ENCODE results near the gene POMP. TPM values are rescaled to one million over a fixed set of nuclear protein-coding genes. Genes with fewer than 3 reads are reported as not detected.
A peak's percentile ranks its signal among the peaks of the same experiment; 100 is the strongest.

POMP gene
- total and polyA plus RNA-seq, 2 experiments from 2014 or later: 16.4 to 208 TPM

DNA sequence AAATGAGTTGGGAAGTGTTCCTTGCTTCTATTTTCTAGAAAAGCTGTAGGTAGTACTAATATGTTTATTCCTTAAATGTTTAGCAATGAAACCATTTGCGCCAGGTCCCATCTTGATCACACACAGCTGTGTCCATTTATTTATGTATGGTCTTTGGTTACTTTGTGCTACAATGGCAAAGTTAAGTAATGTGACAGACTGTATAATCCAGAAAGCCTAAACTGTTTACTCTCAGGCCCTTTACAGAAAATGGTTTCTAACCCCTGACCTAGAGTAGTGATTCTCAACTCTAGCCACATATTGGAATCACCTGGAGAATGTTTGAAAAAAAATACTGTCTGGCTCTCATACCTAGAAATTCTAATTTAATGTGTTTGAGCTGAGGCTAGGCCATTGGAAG is 38.5 kb downstream of the POMP start:
- Histone ChIP-seq H3K27me3 (no peaks in the 10 kb centered on the region), H3K27ac (no peak overlapping the region), H3K4me3 (no peak overlapping the region), H3K36me3 (peaks cover 11% of the 10 kb centered on the region), H3K4me1 (ENCODE audit: low read depth) (no peaks in the 10 kb centered on the region), H3K9me3 (ENCODE audit: low read depth) (no peaks in the 10 kb centered on the region)
- no peak for DNase-seq (ENCODE audit: low read depth in 1 of 2, low spot score in 1 of 2)
- no peak for TF ChIP-seq CTCF (IDR thresholded peaks at IDR 0.05; ENCODE audit: low read depth, low read length)

DNA sequence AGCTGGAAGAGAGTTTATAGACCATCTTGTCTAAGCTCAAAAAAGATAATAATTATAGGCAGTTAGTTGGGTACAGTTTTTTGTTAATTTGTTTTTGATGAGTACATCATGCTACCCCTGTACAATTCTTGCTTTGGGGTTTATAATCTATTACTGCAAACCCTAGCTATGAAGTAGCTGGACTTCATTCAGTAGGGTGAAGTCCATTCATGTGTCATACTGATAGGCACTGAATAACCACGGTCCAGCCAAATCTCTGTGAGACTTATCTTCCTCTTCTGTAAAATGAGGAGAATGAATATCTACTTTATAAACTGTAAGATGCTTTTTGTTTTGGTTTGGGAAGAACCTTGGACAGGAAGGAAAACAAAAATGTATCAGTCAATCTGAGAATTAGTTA is 40.3 kb downstream of the POMP start:
- H3K27ac ChIP-seq: no peak overlapping the region
- no peaks in the 10 kb centered on the region for H3K9me3 ChIP-seq (ENCODE audit: low read depth)
- peaks cover 11% of the 10 kb centered on the region for H3K36me3 ChIP-seq
- H3K27me3 ChIP-seq: no peaks in the 10 kb centered on the region
- H3K4me1 ChIP-seq (ENCODE audit: low read depth): no peaks in the 10 kb centered on the region
- no peak for TF ChIP-seq CTCF (IDR thresholded peaks at IDR 0.05; ENCODE audit: low read depth, low read length)
- no peak for DNase-seq (ENCODE audit: low read depth in 1 of 2, low spot score in 1 of 2)
- H3K4me3 ChIP-seq: no peak overlapping the region

DNA sequence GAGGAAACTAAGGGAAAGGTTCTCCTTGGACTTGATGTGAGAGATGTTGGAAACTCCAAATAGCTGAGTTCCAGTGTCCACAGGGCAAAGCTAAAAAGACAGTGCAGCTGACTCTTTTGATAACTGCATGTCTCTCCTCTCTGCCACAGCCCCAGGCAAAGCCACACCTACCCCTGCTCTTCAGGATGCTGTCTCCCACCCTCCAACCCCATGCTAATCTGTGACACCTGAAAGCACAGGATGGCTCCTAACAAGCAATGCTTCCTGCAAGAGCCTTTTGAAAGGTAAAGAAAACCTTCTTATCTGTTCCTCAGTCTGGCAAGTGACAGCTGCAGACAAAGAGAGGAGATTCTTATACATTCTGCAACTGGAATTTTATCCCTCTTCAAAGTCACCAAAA is 45.4 kb downstream of the POMP start:
- no peaks in the 10 kb centered on the region for H3K9me3 ChIP-seq (ENCODE audit: low read depth)
- H3K4me3 ChIP-seq: no peak overlapping the region
- H3K4me1 ChIP-seq (ENCODE audit: low read depth): no peaks in the 10 kb centered on the region
- no peak for DNase-seq (ENCODE audit: low read depth in 1 of 2, low spot score in 1 of 2)
- peaks cover 11% of the 10 kb centered on the region for H3K36me3 ChIP-seq
- no peaks in the 10 kb centered on the region for H3K27me3 ChIP-seq
- TF ChIP-seq CTCF (IDR thresholded peaks at IDR 0.05; ENCODE audit: low read depth, low read length): no peak
- no peak overlapping the region for H3K27ac ChIP-seq

GRCh38 chr13:28704919-28705318 is 46.0 kb downstream of the POMP start:
- Histone ChIP-seq H3K27ac (no peak overlapping the region), H3K4me1 (ENCODE audit: low read depth) (no peaks in the 10 kb centered on the region), H3K9me3 (ENCODE audit: low read depth) (no peaks in the 10 kb centered on the region), H3K4me3 (no peak overlapping the region), H3K36me3 (peaks cover 11% of the 10 kb centered on the region), H3K27me3 (no peaks in the 10 kb centered on the region)
- DNase-seq (ENCODE audit: low read depth in 1 of 2, low spot score in 1 of 2): no peak
- TF ChIP-seq CTCF (IDR thresholded peaks at IDR 0.05; ENCODE audit: low read depth, low read length): no peak

- Histone ChIP-seq H3K36me3 (peaks cover 8% of the 10 kb centered on the region), H3K4me1 (ENCODE audit: low read depth) (no peaks in the 10 kb centered on the region), H3K9me3 (ENCODE audit: low read depth) (no peaks in the 10 kb centered on the region), H3K27me3 (no peaks in the 10 kb centered on the region), H3K27ac (no peak overlapping the region), H3K4me3 (no peak overlapping the region)
- no peak for TF ChIP-seq CTCF (IDR thresholded peaks at IDR 0.05; ENCODE audit: low read depth, low read length)
- DNase-seq (ENCODE audit: low read depth in 1 of 2, low spot score in 1 of 2): peak in 1 of 2 donors; percentile 74
Measured at GRCh38 chr13:28705461-28706083, 46.6 kb downstream of the POMP start.
